Measurements from ENCODE around the gene CLDN25.

GRCh38 chr11:113805640-113806039, 26.0 kb downstream of the CLDN25 start:
- TF ChIP-seq CTCF (IDR thresholded peaks at IDR 0.05) = no peak
- no peak for TF ChIP-seq EP300 (IDR thresholded peaks at IDR 0.05; ENCODE audit: low read depth)
- no peak for TF ChIP-seq POLR2A (IDR thresholded peaks at IDR 0.05)

Data from transverse colon (tissue), 3 donors.